Right lobe of liver (tissue), 6 donors: ENCODE results near the gene SLC27A1. TPM values are rescaled to one million over a fixed set of nuclear protein-coding genes. Genes with fewer than 3 reads are reported as not detected.
"Not testable (repeated sequence)": the region's sequence is repeated elsewhere in the genome, so short reads cannot be mapped to it uniquely, and the experiment has no call there.

ENCODE experiments used
- ATAC-seq, 4 donors: fragments of 200-7000 bp; cut with Tn5 transposase; one replicate each; pipeline ENCODE4 v1.9.1; 2020; ENCODE audit warnings: mild to moderate bottlenecking in 4 of 4, moderate library complexity in 4 of 4
- DNase-seq, 3 donors: peaks; one replicate each; pipeline ENCODE4 v3.0.0-alpha.2; 2020
- H3K27ac ChIP-seq, 3 donors: fragments of 200-600 bp; one replicate each; pipeline ENCODE4 v1.8.0; 2022
- H3K27me3 ChIP-seq, 2 donors: fragments of 200-600 bp; one replicate each; pipeline ENCODE4 v1.8.0; 2022
- H3K36me3 ChIP-seq, 4 donors: fragments of 200-600 bp; sonication (generic) in 1 of 4; one replicate each; pipeline versions ENCODE4 v1.5.1 to v1.8.0; 2017 to 2022; ENCODE audit warnings: control low read depth in 1 of 4
- H3K4me1 ChIP-seq, 4 donors: fragments of 200-600 bp; sonication (generic) in 1 of 4; one replicate each; pipeline versions ENCODE4 v1.5.1 to v1.8.0; 2017 to 2022; ENCODE audit warnings: control low read depth in 1 of 4
- H3K4me3 ChIP-seq, 3 donors: fragments of 200-600 bp; one replicate each; pipeline ENCODE4 v1.8.0; 2022
- H3K9me3 ChIP-seq, 4 donors: fragments of 200-600 bp; sonication (generic) in 1 of 4; one replicate each; pipeline versions ENCODE4 v1.5.1 to v1.8.0; 2017 to 2022; ENCODE audit warnings: control low read depth in 1 of 4
- POLR2A ChIP-seq: fragments of 450-650 bp; IDR thresholded peaks from one replicate; pipeline ENCODE4 v1.6.1; 2017; ENCODE audit warnings: antibody characterized with exemption, mild to moderate bottlenecking
- WGBS: methylation state at CpG from one replicate; pipeline ENCODE4 v1.1.6; 2018; ENCODE audit warnings: low coverage, low lambda C conversion rate; ENCODE audit not compliant: insufficient coverage; ENCODE audit errors: missing lambda C conversion rate; 5-methylcytosine and 5-hydroxymethylcytosine counted together
- intact Hi-C, 2 donors: fragments of 100-400 bp; cut with DNase I; formaldehyde crosslinking; loops; one replicate each; pipeline versions ENCODE4 v1.11.2 to v1.14.1; 2022
- total RNA-seq, 6 experiments: library from RNA; depleted of rRNA in 2 of 6; stranded (reverse); fragments of >200 nt in 2 of 6; fragmentation: NEBNext Ultra II Directional in 3 of 6; extraction: Animal tissue kit (Norgen Biotek cat#: 25700) in 3 of 6; gene quantifications; one replicate each; pipeline versions ENCODE4 v1.1.0 to v1.2.4, GENCODE V29; 2016 to 2023
- TF ChIP-seq, protein P1 (sequence below), 4 donors: fragments of 200-600 bp in 3 of 4; fragments of 450-650 bp in 1 of 4; IDR thresholded peaks; one replicate each; pipeline versions ENCODE4 v1.5.1 to v1.8.0; 2016 to 2022; ENCODE audit warnings: antibody characterized with exemption in 4 of 4, mild to moderate bottlenecking in 2 of 4
- donor health status: DM: no; HTN: yes; CAD: no.
- donor health status: DM: no; HTN: no; CAD: no.
- donor health status: DM: no; HTN: no; CAD: no.
- donor health status: DM: no; HTN: yes; CAD: no.
- donor health status: DM: no; HTN: yes; CAD: no.

The SLC27A1 gene
- total RNA-seq, 6 experiments from 2014 or later, result 5.1 to 12.3 (median 6.1) TPM

DNA sequence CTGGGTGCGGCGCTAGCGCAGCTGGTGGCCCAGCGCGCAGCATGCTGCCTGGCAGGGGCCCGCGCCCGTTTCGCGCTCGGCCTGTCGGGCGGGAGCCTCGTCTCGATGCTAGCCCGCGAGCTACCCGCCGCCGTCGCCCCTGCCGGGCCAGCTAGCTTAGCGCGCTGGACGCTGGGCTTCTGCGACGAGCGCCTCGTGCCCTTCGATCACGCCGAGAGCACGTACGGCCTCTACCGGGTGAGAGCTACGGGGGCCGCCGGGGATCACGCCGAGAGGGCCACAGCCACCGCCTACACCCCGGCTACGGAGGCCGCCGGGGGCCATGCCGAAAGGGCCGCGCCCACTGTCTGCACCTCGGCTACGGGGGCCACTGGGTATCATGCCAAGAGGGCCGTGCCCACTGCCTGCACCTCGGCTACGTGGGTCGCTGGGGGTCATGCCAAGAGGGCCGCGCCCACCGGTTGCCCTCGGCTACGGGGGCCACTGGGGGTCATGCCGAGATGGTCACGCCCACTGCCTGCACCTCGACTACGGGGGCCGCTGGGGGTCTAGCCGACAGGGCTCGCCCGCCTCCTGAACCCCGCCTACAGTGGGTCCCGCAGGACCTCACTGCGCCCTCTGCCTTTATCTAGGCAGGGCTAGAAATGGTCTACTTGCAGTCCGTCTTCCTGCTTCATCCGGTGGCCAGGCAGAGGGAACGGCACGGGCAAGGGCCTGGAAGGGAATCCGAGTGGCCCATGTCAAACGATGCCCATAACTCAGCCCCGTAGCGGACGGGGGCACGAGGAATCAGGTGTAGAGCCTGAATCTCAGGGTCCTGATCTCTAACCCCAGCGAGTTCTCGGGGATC is 41.6 kb downstream of the SLC27A1 start:
- peak overlapping the region; percentile 94 to 97 (median 94) for H3K4me3 ChIP-seq
- no peaks in the 10 kb centered on the region for H3K9me3 ChIP-seq
- intact Hi-C loops, result no loop called here
- DNase-seq, result peak; percentile 87 to 92 (median 91)
- H3K36me3 ChIP-seq, result no peaks in the 10 kb centered on the region
- peak; percentile 79 to 88 (median 83) for ATAC-seq
- peak overlapping the region; percentile 96 to 98 (median 98) for H3K27ac ChIP-seq
- peak; percentile 56 for TF ChIP-seq POLR2A
- TF ChIP-seq, protein P1, sequence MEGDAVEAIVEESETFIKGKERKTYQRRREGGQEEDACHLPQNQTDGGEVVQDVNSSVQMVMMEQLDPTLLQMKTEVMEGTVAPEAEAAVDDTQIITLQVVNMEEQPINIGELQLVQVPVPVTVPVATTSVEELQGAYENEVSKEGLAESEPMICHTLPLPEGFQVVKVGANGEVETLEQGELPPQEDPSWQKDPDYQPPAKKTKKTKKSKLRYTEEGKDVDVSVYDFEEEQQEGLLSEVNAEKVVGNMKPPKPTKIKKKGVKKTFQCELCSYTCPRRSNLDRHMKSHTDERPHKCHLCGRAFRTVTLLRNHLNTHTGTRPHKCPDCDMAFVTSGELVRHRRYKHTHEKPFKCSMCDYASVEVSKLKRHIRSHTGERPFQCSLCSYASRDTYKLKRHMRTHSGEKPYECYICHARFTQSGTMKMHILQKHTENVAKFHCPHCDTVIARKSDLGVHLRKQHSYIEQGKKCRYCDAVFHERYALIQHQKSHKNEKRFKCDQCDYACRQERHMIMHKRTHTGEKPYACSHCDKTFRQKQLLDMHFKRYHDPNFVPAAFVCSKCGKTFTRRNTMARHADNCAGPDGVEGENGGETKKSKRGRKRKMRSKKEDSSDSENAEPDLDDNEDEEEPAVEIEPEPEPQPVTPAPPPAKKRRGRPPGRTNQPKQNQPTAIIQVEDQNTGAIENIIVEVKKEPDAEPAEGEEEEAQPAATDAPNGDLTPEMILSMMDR (IDR thresholded peaks at IDR 0.05), result peak in 3 of 4 donors; percentile 7 to 24 (median 19)
- under 1% methylated on average over 17 of the region's 82 CpGs for WGBS
- H3K27me3 ChIP-seq, result no peaks in the 10 kb centered on the region
- H3K4me1 ChIP-seq, result peaks cover 0 to 17% (median 2%) of the 10 kb centered on the region in 4 donors

DNA sequence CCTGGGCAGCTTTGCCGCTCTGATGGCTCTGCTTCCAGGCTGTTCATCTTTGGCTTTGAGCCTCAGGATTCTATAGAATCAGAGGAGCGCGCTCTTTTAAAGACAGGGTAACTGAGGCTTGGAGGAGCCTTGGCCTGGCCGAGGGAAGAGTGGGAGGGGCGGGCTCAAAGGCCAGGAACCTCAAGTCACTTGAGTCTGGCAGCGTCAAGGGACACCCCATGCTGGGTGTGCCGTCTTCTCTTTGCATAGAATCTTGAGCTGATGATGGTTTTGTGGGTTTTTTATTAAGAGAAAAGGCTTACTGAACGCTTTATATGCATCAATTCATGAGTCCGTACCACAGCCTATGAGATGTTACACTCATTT is 42.2 kb downstream of the SLC27A1 start:
- no peak for ATAC-seq
- intact Hi-C loops, result no loop called here
- H3K4me1 ChIP-seq, result peaks cover 0 to 17% (median 2%) of the 10 kb centered on the region in 4 donors
- H3K9me3 ChIP-seq, result no peaks in the 10 kb centered on the region
- TF ChIP-seq, protein P1 (IDR thresholded peaks at IDR 0.05), result no peak
- TF ChIP-seq POLR2A, result no peak
- WGBS, result 56% methylated on average over 8 of the region's 9 CpGs
- H3K27me3 ChIP-seq, result no peaks in the 10 kb centered on the region
- DNase-seq, result no peak
- peak overlapping the region; percentile 94 to 97 (median 94) for H3K4me3 ChIP-seq
- H3K27ac ChIP-seq, result peak overlapping the region in 2 of 3 donors; percentile 96 to 98
- H3K36me3 ChIP-seq, result peaks cover 0 to 5% (median 0%) of the 10 kb centered on the region in 4 donors

DNA sequence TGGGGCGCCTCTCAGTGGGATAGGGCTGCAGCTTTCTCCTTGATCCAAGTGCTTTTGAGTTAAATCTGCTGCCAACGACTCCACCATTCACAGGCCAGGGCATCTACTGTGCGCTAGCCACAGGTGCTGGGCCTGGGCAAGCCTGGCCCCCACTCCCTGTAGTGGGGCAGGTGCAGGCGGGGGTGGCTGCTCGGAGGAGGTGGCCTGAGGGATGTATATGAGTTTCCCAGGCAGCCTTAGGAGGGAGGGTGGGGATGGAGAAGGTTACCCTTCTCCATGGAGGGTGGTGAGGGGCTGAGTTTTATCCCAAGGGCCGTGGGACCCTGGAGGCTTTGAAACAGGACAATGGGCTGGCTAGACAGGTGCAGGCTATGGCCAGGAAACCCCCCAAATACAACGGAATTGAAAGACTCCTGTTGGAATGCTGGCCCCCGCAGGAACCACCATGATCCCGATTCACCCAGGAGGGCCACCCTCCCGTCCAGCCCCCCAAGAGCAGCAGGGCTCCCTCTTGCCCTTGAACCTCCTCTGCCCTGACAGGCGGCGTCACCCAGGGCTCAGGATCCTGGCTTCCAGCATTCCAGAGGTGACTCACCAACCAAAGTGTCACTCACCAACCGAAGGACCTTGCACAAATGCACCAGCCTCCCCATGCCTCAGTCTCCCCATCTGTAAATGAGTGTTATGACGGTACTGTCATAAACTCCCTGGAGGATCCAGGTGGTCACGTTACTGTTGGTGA is 45.3 kb downstream of the SLC27A1 start:
- Histone ChIP-seq H3K4me3 (no peak overlapping the region), H3K36me3 (peaks cover 0 to 5% (median 2%) of the 10 kb centered on the region in 4 donors), H3K4me1 (peaks cover 0 to 9% (median under 1%) of the 10 kb centered on the region in 4 donors), H3K27ac (no peak overlapping the region), H3K9me3 (no peaks in the 10 kb centered on the region), H3K27me3 (no peaks in the 10 kb centered on the region)
- no peak for TF ChIP-seq POLR2A
- TF ChIP-seq, protein P1 (IDR thresholded peaks at IDR 0.05), result no peak
- 85% methylated on average over 9 of the region's 15 CpGs for WGBS
- no peak for ATAC-seq
- no peak for DNase-seq
- intact Hi-C loops, result no loop called here

DNA sequence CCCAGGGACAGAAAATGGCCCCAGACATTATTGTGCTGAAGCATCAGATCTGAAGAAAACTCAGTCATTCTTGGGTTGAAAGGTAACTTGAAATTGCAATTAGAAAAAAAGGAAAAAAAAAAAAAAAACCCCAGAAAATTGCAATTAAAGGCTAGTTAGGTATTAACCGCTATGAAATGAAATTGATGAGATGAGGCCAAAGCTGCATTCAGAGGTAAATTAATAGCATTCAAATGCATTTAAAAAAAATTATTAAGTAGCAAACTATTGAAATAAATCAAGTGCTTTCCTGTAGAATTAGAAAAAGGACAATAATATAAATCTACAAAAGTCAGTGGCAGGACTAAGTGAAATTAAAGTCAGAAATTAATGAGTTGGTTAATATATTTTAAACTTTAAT is 47.6 kb downstream of the SLC27A1 start:
- ATAC-seq, result no peak
- WGBS, result 92% methylated on average over 1 of the region's 1 CpG
- H3K36me3 ChIP-seq, result peaks cover 0 to 9% (median 2%) of the 10 kb centered on the region in 4 donors

DNA sequence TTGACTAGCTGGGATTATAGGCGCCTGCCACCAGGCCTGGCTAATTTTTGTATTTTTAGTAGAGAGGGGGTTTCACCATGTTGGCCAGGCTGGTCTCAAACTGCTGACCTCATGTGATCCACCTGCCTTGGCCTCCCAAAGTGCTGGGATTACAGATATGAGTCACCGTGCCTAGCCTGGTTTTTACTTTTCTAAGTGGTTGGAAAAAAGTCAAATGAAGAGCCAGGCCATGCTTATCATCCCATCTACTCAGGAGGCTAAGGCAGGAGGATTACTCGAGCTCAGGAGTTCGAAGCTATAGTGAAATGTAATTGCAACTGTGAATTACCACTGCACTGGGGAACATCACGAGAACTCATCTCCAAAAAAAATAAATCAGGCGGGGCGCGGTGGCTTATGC is 48.3 kb downstream of the SLC27A1 start:
- H3K4me3 ChIP-seq, H3K36me3 ChIP-seq, H3K27me3 ChIP-seq, H3K27ac ChIP-seq, H3K4me1 ChIP-seq, H3K9me3 ChIP-seq, intact Hi-C loops, DNase-seq, ATAC-seq: not testable (repeated sequence)
- 92% methylated on average over 6 of the region's 8 CpGs for WGBS

More for the DNA sequence above, 47.6 kb downstream of the SLC27A1 start:
- Histone ChIP-seq H3K27me3 (no peaks in the 10 kb centered on the region), H3K9me3 (no peaks in the 10 kb centered on the region), H3K4me1 (no peaks in the 10 kb centered on the region), H3K4me3 (no peak overlapping the region), H3K27ac (no peak overlapping the region)
- TF ChIP-seq, protein P1 (IDR thresholded peaks at IDR 0.05), result no peak
- TF ChIP-seq POLR2A, result no peak
- no peak for DNase-seq
- intact Hi-C loops, result no loop called here
